ENCODE measurements around the gene SFMBT2. TPM values are rescaled to one million over a fixed set of nuclear protein-coding genes. Genes with fewer than 3 reads are reported as not detected.
A peak's percentile ranks its signal among the peaks of the same experiment; 100 is the strongest.
"Not testable (repeated sequence)": the region's sequence is repeated elsewhere in the genome, so short reads cannot be mapped to it uniquely, and the experiment has no call there.

The SFMBT2 gene
- total RNA-seq, 2 experiments from 2014 or later = 7.9 to 8.3 TPM

DNA sequence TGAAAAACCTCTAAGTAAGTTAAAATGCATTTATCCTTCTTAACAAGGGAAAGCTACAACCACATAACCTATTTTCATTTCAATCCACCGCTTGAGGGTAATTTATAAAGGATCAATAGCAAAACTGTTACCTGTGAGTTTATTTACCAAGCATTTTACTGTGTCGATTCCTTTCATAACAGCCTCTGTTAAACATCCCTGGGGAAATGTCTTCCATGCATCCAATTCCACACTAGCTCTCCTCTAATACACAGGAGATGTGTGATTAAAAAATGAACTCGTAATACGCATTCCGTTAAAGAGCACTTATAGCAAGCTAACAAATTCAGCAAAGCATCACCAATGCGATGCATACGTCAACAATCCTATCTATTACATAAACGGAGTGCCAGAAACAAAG, 185.7 kb downstream of the SFMBT2 start:
- CTCF ChIA-PET (ENCODE audit: unreplicated experiment) = no interaction called here
- intact Hi-C loops (cut with micrococcal nuclease; ENCODE audit: unreplicated experiment) = no loop called here
- peaks cover 34% of the 10 kb centered on the region for H3K36me3 ChIP-seq (ENCODE audit: insufficient read depth, low read length)

DNA sequence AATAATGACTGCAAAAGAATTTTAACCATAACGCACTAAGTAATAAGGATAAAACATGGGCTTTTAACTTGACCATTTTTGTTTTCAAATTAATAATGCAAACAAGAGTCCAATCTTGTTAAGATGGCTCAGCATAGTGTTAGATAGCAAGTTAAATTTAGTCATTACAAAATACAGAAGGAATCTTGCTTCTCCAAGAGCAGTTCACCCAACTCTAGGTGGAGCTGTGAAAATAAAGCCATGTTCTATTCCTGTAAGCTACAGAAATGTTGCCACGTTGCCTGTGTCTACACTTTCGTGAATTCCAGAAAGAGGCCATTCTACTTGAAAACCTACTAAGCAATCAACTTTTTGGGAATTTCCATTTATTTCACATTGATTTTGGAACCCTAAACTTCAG, 191.9 kb downstream of the SFMBT2 start:
- no peak overlapping the region for H2AFZ ChIP-seq (ENCODE audit: low read length)
- no peaks in the 10 kb centered on the region for H4K20me1 ChIP-seq (ENCODE audit: insufficient read depth, low read length)
- no TSS peak for BruUV-seq (replicated peaks)
- peaks cover 12% of the 10 kb centered on the region for H3K36me3 ChIP-seq (ENCODE audit: insufficient read depth, low read length)
- CTCF ChIA-PET (ENCODE audit: unreplicated experiment) = no interaction called here
- POLR2A ChIA-PET = interaction anchor here (0.8 kb wide), 1 partner anchor 90 kb away, joined by 4 read pairs; no protein-coding TSS in a partner anchor
- no peak for TF ChIP-seq EZH2phosphoT487 (IDR thresholded peaks at IDR 0.05; ENCODE audit: borderline replicate concordance, low read depth, low read length)
- TF ChIP-seq, protein P1, sequence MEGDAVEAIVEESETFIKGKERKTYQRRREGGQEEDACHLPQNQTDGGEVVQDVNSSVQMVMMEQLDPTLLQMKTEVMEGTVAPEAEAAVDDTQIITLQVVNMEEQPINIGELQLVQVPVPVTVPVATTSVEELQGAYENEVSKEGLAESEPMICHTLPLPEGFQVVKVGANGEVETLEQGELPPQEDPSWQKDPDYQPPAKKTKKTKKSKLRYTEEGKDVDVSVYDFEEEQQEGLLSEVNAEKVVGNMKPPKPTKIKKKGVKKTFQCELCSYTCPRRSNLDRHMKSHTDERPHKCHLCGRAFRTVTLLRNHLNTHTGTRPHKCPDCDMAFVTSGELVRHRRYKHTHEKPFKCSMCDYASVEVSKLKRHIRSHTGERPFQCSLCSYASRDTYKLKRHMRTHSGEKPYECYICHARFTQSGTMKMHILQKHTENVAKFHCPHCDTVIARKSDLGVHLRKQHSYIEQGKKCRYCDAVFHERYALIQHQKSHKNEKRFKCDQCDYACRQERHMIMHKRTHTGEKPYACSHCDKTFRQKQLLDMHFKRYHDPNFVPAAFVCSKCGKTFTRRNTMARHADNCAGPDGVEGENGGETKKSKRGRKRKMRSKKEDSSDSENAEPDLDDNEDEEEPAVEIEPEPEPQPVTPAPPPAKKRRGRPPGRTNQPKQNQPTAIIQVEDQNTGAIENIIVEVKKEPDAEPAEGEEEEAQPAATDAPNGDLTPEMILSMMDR (conservative IDR thresholded peaks at IDR 0.05; ENCODE audit: low read length) = peak; percentile 37
- H3K79me2 ChIP-seq (ENCODE audit: insufficient read depth, low read depth, low read length) = no peaks in the 10 kb centered on the region
- no peak overlapping the region for H3K4me3 ChIP-seq (ENCODE audit: low read depth, low read length, poor library complexity, severe bottlenecking)
- DNase-seq (ENCODE audit: low spot score) = peak; percentile 4
- H3K9me3 ChIP-seq (ENCODE audit: low read length) = peaks cover 11% of the 10 kb centered on the region; the same call in 1 of the 2 replicates
- intact Hi-C loops (cut with micrococcal nuclease; ENCODE audit: unreplicated experiment) = no loop called here
- no peak overlapping the region for H3K4me2 ChIP-seq (ENCODE audit: low read length)
- no peak overlapping the region for H3K27ac ChIP-seq (ENCODE audit: low read depth, low read length, poor library complexity, severe bottlenecking)
- H3K9me2 ChIP-seq (ENCODE audit: insufficient read depth, low read length) = no peaks in the 10 kb centered on the region
- no peaks in the 10 kb centered on the region for H3K4me1 ChIP-seq (ENCODE audit: insufficient read depth, low read length, poor library complexity, severe bottlenecking)

More for the DNA sequence above, 185.7 kb downstream of the SFMBT2 start:
- Histone ChIP-seq H3K4me2 (ENCODE audit: low read length) (no peak overlapping the region), H3K27ac (ENCODE audit: low read depth, low read length, poor library complexity, severe bottlenecking) (no peak overlapping the region), H4K20me1 (ENCODE audit: insufficient read depth, low read length) (no peaks in the 10 kb centered on the region), H3K4me1 (ENCODE audit: insufficient read depth, low read length, poor library complexity, severe bottlenecking) (no peaks in the 10 kb centered on the region), H3K9me2 (ENCODE audit: insufficient read depth, low read length) (no peaks in the 10 kb centered on the region), H3K9me3 (ENCODE audit: low read length) (peaks cover 11% of the 10 kb centered on the region; the same call in 1 of the 2 replicates), H3K4me3 (ENCODE audit: low read depth, low read length, poor library complexity, severe bottlenecking) (no peak overlapping the region), H3K79me2 (ENCODE audit: insufficient read depth, low read depth, low read length) (no peaks in the 10 kb centered on the region), H2AFZ (ENCODE audit: low read length) (no peak overlapping the region)
- no peak for DNase-seq (ENCODE audit: low spot score)
- POLR2A ChIA-PET = interaction anchor here (0.6 to 1.8 kb wide), 3 partner anchors 10 to 43 kb away, joined by 3 to 6 read pairs (median 3); no protein-coding TSS in a partner anchor
- no TSS peak for BruUV-seq (replicated peaks)
- TF ChIP-seq, protein P1 (conservative IDR thresholded peaks at IDR 0.05; ENCODE audit: low read length) = no peak
- no peak for TF ChIP-seq EZH2phosphoT487 (IDR thresholded peaks at IDR 0.05; ENCODE audit: borderline replicate concordance, low read depth, low read length)

DNA sequence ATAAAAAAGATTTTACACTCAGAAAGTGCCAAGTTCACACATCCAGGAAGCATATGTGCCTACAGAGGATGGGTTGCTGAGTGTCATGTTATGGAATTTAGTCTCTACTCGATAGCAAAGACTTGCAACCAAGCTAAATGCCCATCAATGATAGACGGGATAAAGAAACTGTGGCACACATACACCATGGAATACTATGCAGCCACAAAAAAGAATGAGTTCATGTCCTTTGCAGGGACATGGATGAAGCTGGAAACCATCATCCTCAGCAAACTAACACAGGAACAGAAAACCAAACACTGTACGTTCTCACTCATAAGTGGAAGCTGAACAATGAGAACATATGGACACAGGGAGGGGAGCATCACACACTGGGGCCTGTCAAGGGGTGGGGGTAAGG, 198.1 kb downstream of the SFMBT2 start:
- H3K4me2 ChIP-seq (ENCODE audit: low read length); DNase-seq (ENCODE audit: low spot score); H2AFZ ChIP-seq (ENCODE audit: low read length); H4K20me1 ChIP-seq (ENCODE audit: insufficient read depth, low read length); H3K79me2 ChIP-seq (ENCODE audit: insufficient read depth, low read depth, low read length); H3K27ac ChIP-seq (ENCODE audit: low read depth, low read length, poor library complexity, severe bottlenecking); H3K4me1 ChIP-seq (ENCODE audit: insufficient read depth, low read length, poor library complexity, severe bottlenecking); H3K9me2 ChIP-seq (ENCODE audit: insufficient read depth, low read length); H3K9me3 ChIP-seq (ENCODE audit: low read length); H3K4me3 ChIP-seq (ENCODE audit: low read depth, low read length, poor library complexity, severe bottlenecking); BruUV-seq (replicated peaks); intact Hi-C loops (cut with micrococcal nuclease; ENCODE audit: unreplicated experiment); POLR2A ChIA-PET; H3K36me3 ChIP-seq (ENCODE audit: insufficient read depth, low read length): not testable (repeated sequence)
- CTCF ChIA-PET (ENCODE audit: unreplicated experiment) = interaction anchor here (0.7 kb wide), 1 partner anchor 852 kb away, joined by 5 read pairs; no protein-coding TSS in a partner anchor

Data from OCI-LY7 (cell line).